ENCODE measurements around the gene NOL3.

DNA sequence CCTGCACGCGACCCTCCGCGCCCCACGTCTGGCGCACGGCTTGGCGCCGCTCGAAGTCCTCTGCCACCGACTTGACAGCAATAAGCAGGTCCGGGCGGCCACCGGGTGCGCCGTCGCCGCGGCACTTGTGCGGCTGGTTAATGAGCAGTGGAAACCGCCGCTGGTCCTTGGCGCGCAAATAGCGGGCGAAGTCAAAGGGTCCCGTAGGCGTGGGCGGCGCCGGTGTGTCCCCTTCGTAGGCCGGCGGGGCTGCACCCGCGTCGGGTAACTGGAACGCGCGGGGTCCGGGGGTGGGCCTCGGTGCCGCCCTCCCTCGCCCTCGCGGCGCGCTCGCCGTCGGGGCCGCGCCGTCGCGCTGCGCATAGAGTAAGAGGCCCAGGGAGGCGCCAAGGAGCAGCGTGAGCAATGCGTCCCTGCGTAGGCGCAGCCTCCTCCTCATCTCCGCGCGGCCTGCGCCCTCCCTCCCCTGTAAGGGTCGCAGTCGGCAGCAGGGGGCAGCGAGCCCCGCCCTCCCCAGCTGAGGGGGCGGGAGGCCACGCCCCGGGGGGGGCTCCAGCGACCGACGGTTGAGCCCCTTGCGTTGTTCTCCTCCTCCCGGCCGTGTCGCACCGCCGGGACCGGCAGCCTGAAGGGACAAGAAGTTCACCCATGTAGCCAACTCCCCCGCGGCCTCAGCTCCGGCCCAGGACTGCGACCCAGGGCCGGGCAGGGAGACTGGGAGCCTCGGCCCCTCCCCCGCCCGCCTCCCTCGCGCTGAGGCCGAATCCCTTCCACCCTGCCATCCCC, 20.1 kb upstream of the NOL3 start:
- TF ChIP-seq NRF1 (IDR thresholded peaks at IDR 0.05; ENCODE audit: low read depth, low read length) (no peak), ELF1 (IDR thresholded peaks at IDR 0.05) (no peak), EP300 (IDR thresholded peaks at IDR 0.05; ENCODE audit: borderline replicate concordance in 1 of 2, low read depth in 1 of 2, low read length in 1 of 2) (no peak), GATA2 (CRISPR knock-in tag; IDR thresholded peaks at IDR 0.05) (no peak)
- TF ChIP-seq, protein P1, sequence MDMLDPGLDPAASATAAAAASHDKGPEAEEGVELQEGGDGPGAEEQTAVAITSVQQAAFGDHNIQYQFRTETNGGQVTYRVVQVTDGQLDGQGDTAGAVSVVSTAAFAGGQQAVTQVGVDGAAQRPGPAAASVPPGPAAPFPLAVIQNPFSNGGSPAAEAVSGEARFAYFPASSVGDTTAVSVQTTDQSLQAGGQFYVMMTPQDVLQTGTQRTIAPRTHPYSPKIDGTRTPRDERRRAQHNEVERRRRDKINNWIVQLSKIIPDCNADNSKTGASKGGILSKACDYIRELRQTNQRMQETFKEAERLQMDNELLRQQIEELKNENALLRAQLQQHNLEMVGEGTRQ (IDR thresholded peaks at IDR 0.05; ENCODE audit: borderline replicate concordance, low read depth, low read length): no peak
- TF ChIP-seq, protein P2, sequence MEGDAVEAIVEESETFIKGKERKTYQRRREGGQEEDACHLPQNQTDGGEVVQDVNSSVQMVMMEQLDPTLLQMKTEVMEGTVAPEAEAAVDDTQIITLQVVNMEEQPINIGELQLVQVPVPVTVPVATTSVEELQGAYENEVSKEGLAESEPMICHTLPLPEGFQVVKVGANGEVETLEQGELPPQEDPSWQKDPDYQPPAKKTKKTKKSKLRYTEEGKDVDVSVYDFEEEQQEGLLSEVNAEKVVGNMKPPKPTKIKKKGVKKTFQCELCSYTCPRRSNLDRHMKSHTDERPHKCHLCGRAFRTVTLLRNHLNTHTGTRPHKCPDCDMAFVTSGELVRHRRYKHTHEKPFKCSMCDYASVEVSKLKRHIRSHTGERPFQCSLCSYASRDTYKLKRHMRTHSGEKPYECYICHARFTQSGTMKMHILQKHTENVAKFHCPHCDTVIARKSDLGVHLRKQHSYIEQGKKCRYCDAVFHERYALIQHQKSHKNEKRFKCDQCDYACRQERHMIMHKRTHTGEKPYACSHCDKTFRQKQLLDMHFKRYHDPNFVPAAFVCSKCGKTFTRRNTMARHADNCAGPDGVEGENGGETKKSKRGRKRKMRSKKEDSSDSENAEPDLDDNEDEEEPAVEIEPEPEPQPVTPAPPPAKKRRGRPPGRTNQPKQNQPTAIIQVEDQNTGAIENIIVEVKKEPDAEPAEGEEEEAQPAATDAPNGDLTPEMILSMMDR (IDR thresholded peaks at IDR 0.05): no peak
- TF ChIP-seq, protein P3, sequence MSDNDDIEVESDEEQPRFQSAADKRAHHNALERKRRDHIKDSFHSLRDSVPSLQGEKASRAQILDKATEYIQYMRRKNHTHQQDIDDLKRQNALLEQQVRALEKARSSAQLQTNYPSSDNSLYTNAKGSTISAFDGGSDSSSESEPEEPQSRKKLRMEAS (IDR thresholded peaks at IDR 0.05; ENCODE audit: low read depth): no peak
- TF ChIP-seq, protein P4, sequence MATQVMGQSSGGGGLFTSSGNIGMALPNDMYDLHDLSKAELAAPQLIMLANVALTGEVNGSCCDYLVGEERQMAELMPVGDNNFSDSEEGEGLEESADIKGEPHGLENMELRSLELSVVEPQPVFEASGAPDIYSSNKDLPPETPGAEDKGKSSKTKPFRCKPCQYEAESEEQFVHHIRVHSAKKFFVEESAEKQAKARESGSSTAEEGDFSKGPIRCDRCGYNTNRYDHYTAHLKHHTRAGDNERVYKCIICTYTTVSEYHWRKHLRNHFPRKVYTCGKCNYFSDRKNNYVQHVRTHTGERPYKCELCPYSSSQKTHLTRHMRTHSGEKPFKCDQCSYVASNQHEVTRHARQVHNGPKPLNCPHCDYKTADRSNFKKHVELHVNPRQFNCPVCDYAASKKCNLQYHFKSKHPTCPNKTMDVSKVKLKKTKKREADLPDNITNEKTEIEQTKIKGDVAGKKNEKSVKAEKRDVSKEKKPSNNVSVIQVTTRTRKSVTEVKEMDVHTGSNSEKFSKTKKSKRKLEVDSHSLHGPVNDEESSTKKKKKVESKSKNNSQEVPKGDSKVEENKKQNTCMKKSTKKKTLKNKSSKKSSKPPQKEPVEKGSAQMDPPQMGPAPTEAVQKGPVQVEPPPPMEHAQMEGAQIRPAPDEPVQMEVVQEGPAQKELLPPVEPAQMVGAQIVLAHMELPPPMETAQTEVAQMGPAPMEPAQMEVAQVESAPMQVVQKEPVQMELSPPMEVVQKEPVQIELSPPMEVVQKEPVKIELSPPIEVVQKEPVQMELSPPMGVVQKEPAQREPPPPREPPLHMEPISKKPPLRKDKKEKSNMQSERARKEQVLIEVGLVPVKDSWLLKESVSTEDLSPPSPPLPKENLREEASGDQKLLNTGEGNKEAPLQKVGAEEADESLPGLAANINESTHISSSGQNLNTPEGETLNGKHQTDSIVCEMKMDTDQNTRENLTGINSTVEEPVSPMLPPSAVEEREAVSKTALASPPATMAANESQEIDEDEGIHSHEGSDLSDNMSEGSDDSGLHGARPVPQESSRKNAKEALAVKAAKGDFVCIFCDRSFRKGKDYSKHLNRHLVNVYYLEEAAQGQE (IDR thresholded peaks at IDR 0.05; ENCODE audit: low read depth, low read length): no peak
- TF ChIP-seq, protein P5, sequence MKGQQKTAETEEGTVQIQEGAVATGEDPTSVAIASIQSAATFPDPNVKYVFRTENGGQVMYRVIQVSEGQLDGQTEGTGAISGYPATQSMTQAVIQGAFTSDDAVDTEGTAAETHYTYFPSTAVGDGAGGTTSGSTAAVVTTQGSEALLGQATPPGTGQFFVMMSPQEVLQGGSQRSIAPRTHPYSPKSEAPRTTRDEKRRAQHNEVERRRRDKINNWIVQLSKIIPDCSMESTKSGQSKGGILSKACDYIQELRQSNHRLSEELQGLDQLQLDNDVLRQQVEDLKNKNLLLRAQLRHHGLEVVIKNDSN (IDR thresholded peaks at IDR 0.05; ENCODE audit: borderline replicate concordance, low read depth): no peak
